NCI-H146 treated with DMSO at 0.1 percent for 48 hours (cell line): Measurements from ENCODE around the gene KMT2C.
"Not testable (repeated sequence)": the region's sequence is repeated elsewhere in the genome, so short reads cannot be mapped to it uniquely, and the experiment has no call there.

Experiments
- DNase-seq: peaks from one replicate; lab custom pipeline; 2025; ENCODE audit not compliant: unreplicated experiment; lab: John Stamatoyannopoulos, UW

The KMT2C gene

GRCh38 chr7:152208766-152209165 lies 227.0 kb downstream of the KMT2C start:
- not testable (repeated sequence) for DNase-seq

- not testable (repeated sequence) for DNase-seq
These were observed 231.4 kb downstream of the KMT2C start for GRCh38 chr7:152204417-152204816.

- no peak for DNase-seq
These were observed 232.7 kb downstream of the KMT2C start for GRCh38 chr7:152203095-152203494.

GRCh38 chr7:152202056-152202455 lies 233.7 kb downstream of the KMT2C start:
- no peak for DNase-seq

GRCh38 chr7:152200395-152200794 lies 235.4 kb downstream of the KMT2C start:
- DNase-seq = no peak

- no peak for DNase-seq
These were observed 239.4 kb downstream of the KMT2C start for GRCh38 chr7:152196391-152196790.

GRCh38 chr7:152193880-152194279 lies 241.9 kb downstream of the KMT2C start:
- no peak for DNase-seq

GRCh38 chr7:152189061-152189460 lies 246.7 kb downstream of the KMT2C start:
- DNase-seq = no peak

GRCh38 chr7:152185558-152185957 lies 250.2 kb downstream of the KMT2C start:
- no peak for DNase-seq

- no peak for DNase-seq
These were observed 255.2 kb downstream of the KMT2C start for GRCh38 chr7:152180587-152180986.

- no peak for DNase-seq
These were observed 255.8 kb downstream of the KMT2C start for GRCh38 chr7:152180048-152180447.

- DNase-seq = no peak
These were observed 257.3 kb downstream of the KMT2C start for GRCh38 chr7:152178405-152179058.

- no peak for DNase-seq
These were observed 258.0 kb downstream of the KMT2C start for GRCh38 chr7:152177681-152178404.

GRCh38 chr7:152176797-152177196 lies 259.0 kb downstream of the KMT2C start:
- DNase-seq = no peak

- no peak for DNase-seq
These were observed 262.3 kb downstream of the KMT2C start for GRCh38 chr7:152173372-152174070.

GRCh38 chr7:152162287-152162686 lies 273.5 kb downstream of the KMT2C start:
- DNase-seq = no peak

- DNase-seq = no peak
These were observed 274.6 kb downstream of the KMT2C start for GRCh38 chr7:152161171-152161570.

GRCh38 chr7:152158801-152159587 lies 276.8 kb downstream of the KMT2C start:
- no peak for DNase-seq

- no peak for DNase-seq
These were observed 283.5 kb downstream of the KMT2C start for GRCh38 chr7:152152267-152152666.

- no peak for DNase-seq
These were observed 286.4 kb downstream of the KMT2C start for GRCh38 chr7:152149363-152149762.

GRCh38 chr7:152148706-152149105 lies 287.1 kb downstream of the KMT2C start:
- no peak for DNase-seq
